ENCODE results near the gene PXMP4. TPM values are rescaled to one million over a fixed set of nuclear protein-coding genes. Genes with fewer than 3 reads are reported as not detected.

PXMP4 gene
- 6.6 TPM for total RNA-seq

- peak; percentile 83 to 90 for TF ChIP-seq POLR2AphosphoS5 (IDR thresholded peaks at IDR 0.05; ENCODE audit: insufficient read depth in 1 of 2, low read depth in 1 of 2)
- no peak for TF ChIP-seq POLR2A (IDR thresholded peaks at IDR 0.05)
- DNase-seq (ENCODE audit: extremely low spot score in 2 of 2) = peak in 1 of 2 donors; percentile 99
- Histone ChIP-seq H3K9me3 (no peaks in the 10 kb centered on the region), H3K27ac (peak within 1 kb of the TSS; percentile 78), H3K4me3 (peak within 1 kb of the TSS; percentile 90 to 94), H3K27me3 (no peaks in the 10 kb centered on the region), H3K4me1 (peaks cover 18% of the 10 kb centered on the region), H3K36me3 (no peaks in the 10 kb centered on the region)
- intact Hi-C loops (cut with DNase I) = no loop called here
These were observed at the start of gene PXMP4 for GRCh38 chr20:33719989-33720709. PXMP4 (minus strand) TSS chr20:33720310; CDS start chr20:33720207, 103 bp downstream.

GRCh38 chr20:33769043-33769442, 48.9 kb upstream of the PXMP4 start:
- Histone ChIP-seq H3K4me1 (no peaks in the 10 kb centered on the region), H3K9me3 (no peaks in the 10 kb centered on the region), H3K4me3 (no peak overlapping the region), H3K27me3 (no peaks in the 10 kb centered on the region), H3K27ac (no peak overlapping the region), H3K36me3 (peaks cover 0 to 20% of the 10 kb centered on the region in 2 donors)
- no peak for DNase-seq (ENCODE audit: extremely low spot score in 2 of 2)
- intact Hi-C loops (cut with DNase I) = no loop called here
- no peak for TF ChIP-seq POLR2A (IDR thresholded peaks at IDR 0.05)

- Histone ChIP-seq H3K4me1 (no peaks in the 10 kb centered on the region), H3K9me3 (no peaks in the 10 kb centered on the region), H3K27me3 (no peaks in the 10 kb centered on the region), H3K27ac (no peak overlapping the region), H3K36me3 (peaks cover 0 to 20% of the 10 kb centered on the region in 2 donors), H3K4me3 (no peak overlapping the region)
- TF ChIP-seq POLR2A (IDR thresholded peaks at IDR 0.05) (no peak), POLR2AphosphoS5 (IDR thresholded peaks at IDR 0.05; ENCODE audit: insufficient read depth in 1 of 2, low read depth in 1 of 2) (no peak), CTCF (IDR thresholded peaks at IDR 0.05) (no peak)
- intact Hi-C loops (cut with DNase I) = no loop called here
- DNase-seq (ENCODE audit: extremely low spot score in 2 of 2) = no peak
These were observed 47.6 kb upstream of the PXMP4 start for GRCh38 chr20:33767777-33768138.

- DNase-seq (ENCODE audit: extremely low spot score in 2 of 2) = no peak
- TF ChIP-seq POLR2AphosphoS5 (IDR thresholded peaks at IDR 0.05; ENCODE audit: insufficient read depth in 1 of 2, low read depth in 1 of 2) = no peak
- TF ChIP-seq POLR2A (IDR thresholded peaks at IDR 0.05) = no peak
- TF ChIP-seq CTCF (IDR thresholded peaks at IDR 0.05) = no peak
- no peaks in the 10 kb centered on the region for H3K27me3 ChIP-seq
- H3K36me3 ChIP-seq = peaks cover 0 to 20% of the 10 kb centered on the region in 2 donors
- no peak overlapping the region for H3K27ac ChIP-seq
- intact Hi-C loops (cut with DNase I) = no loop called here
- H3K4me1 ChIP-seq = no peaks in the 10 kb centered on the region
- H3K9me3 ChIP-seq = no peaks in the 10 kb centered on the region
- no peak overlapping the region for H3K4me3 ChIP-seq
These were observed 46.6 kb upstream of the PXMP4 start for GRCh38 chr20:33766686-33767085.

GRCh38 chr20:33765592-33765991, 45.5 kb upstream of the PXMP4 start:
- H3K36me3 ChIP-seq = peaks cover 0 to 21% of the 10 kb centered on the region in 2 donors
- no peaks in the 10 kb centered on the region for H3K27me3 ChIP-seq
- no peak overlapping the region for H3K27ac ChIP-seq
- TF ChIP-seq POLR2A (IDR thresholded peaks at IDR 0.05) (no peak), POLR2AphosphoS5 (IDR thresholded peaks at IDR 0.05; ENCODE audit: insufficient read depth in 1 of 2, low read depth in 1 of 2) (no peak), CTCF (IDR thresholded peaks at IDR 0.05) (no peak)
- intact Hi-C loops (cut with DNase I) = no loop called here
- H3K4me1 ChIP-seq = no peaks in the 10 kb centered on the region
- no peak for DNase-seq (ENCODE audit: extremely low spot score in 2 of 2)
- H3K9me3 ChIP-seq = no peaks in the 10 kb centered on the region
- no peak overlapping the region for H3K4me3 ChIP-seq

GRCh38 chr20:33765099-33765498, 45.0 kb upstream of the PXMP4 start:
- intact Hi-C loops (cut with DNase I) = no loop called here

More at GRCh38 chr20:33765099-33765498, 45.0 kb upstream of the PXMP4 start:
- Histone ChIP-seq H3K9me3 (no peaks in the 10 kb centered on the region), H3K27me3 (no peaks in the 10 kb centered on the region), H3K4me1 (no peaks in the 10 kb centered on the region), H3K4me3 (no peak overlapping the region), H3K27ac (no peak overlapping the region), H3K36me3 (peaks cover 0 to 21% of the 10 kb centered on the region in 2 donors)
- TF ChIP-seq POLR2A (IDR thresholded peaks at IDR 0.05) = no peak
- no peak for TF ChIP-seq POLR2AphosphoS5 (IDR thresholded peaks at IDR 0.05; ENCODE audit: insufficient read depth in 1 of 2, low read depth in 1 of 2)
- TF ChIP-seq CTCF (IDR thresholded peaks at IDR 0.05) = no peak
- DNase-seq (ENCODE audit: extremely low spot score in 2 of 2) = no peak

All from vagina (tissue), 2 donors.